HG03066 (cell line): ENCODE measurements around the gene SYS1.

ENCODE experiments used
- ATAC-seq: cut with Tn5 transposase; IDR thresholded peaks from one replicate; pipeline ENCODE4 v1.9.1; 2021; ENCODE audit warnings: low read depth; ENCODE audit not compliant: unreplicated experiment

The SYS1 gene

DNA sequence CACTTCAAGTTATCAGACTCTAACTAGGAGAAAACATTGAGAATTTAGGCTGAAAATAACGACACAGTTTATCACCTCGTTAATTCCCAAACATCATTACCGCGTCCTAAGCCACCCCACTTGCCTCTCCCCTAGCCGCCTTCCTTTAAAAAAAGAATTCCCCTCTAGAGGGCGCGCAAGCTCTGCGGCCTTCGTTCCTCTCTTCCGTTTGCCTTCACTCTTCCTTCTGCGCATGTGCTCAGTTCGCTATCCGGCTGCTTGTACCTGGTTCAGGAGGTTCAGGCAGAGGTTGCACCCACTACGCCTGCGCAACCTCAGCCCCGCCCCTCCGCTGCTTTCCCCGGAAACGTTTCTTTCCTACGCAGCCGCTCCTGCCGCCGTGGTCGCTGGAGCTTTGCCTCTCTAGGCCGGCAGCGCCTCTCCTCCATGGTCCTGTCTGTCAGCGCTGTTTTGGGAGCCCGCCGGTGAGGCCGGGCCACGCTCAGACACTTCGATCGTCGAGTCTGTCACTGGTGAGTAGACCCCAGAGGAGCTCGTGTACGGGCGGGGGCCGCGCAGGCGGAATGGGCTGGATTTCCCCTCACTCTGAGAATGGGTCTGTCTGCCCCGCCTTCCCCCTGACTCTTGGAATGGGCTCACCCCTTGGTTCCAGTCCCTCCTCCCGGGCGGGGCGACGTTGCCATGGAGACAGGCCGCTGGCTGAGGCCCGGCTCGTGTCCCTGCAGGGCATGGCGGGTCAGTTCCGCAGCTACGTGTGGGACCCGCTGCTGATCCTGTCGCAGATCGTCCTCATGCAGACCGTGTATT, at the start of gene SYS1:
Gene SYS1, plus strand, starts transcription at position 353 of the 807 bp plus-strand sequence. Its CDS starts 376 bp downstream, at position 729.
- ATAC-seq, result peak; percentile 73

DNA sequence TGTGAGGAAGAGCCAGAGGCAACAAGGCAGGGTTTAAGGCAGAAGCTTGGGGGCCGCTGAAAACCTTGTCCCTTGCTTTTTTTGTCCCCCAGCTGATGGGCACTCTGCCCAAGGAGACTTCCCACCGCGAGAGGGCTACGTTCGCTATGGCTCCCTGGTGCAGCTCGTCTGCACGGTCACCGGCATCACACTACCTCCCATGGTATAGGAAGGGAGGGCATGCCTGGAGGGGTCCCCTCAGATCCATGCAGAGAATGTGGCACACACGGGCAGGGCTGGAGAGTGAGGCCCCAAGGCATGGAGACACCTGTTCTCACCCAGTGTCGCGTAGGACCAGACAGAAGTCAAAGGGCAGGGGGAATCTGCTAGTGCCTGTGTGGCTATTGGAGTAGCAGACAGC, 49.0 kb upstream of the SYS1 start:
- ATAC-seq, result no peak

DNA sequence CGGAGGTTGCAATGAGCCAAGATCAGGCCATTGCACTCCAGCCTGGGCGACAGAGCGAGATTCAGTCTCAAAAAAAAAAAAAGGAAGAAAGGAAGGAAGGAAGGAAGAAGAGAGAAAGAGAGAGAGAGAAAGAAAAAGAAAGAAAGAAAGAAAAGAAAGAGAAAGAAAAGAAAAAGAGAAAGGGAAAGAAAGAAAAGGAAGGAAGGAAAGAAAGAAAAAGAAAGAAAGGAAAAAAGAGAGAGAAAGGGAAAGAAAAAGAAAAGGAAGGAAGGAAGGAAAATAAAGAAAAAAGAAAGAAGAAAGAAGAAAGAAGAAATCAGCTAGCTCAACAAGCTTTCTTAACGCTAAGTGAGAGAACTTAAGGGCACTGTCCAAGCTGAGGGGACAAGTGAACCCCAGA, 47.3 kb upstream of the SYS1 start:
- no peak for ATAC-seq

DNA sequence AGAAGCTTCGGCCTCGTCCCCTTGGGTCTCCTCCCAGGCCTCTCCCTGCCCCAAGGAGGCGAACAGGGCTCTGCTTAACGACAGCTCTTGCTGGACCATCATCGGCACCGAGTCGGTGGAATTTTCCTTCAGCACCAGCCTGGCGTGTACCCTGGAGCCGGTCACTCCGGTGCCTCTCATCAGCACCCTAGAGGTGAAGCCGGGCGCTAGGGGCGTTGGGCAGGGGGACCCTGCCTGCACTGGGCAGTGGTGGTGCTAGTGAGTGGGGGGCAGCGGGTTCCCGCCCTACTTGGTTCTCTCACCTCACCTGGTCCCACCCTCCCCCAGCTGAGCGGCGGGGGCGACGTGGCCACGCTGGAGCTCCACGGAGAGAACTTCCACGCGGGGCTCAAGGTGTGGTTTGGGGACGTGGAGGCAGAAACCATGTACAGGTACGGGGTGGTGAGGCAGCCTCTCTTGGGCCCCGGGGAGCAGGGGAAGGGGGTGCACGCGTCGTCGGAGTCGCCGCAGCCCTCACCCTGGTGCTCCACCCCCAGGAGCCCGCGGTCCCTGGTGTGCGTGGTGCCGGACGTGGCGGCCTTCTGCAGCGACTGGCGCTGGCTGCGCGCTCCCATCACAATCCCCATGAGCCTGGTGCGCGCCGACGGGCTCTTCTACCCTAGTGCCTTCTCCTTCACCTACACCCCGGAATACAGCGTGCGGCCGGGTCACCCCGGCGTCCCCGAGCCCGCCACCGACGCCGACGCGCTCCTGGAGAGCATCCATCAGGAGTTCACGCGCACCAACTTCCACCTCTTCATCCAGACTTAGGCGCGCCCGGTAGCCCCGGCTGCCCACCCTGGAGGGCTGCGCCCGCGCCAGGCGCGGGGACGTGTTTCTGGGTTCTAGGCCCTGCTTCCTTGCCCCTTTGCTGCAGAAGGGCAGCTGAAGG, 46.5 kb upstream of the SYS1 start:
- no peak for ATAC-seq

DNA sequence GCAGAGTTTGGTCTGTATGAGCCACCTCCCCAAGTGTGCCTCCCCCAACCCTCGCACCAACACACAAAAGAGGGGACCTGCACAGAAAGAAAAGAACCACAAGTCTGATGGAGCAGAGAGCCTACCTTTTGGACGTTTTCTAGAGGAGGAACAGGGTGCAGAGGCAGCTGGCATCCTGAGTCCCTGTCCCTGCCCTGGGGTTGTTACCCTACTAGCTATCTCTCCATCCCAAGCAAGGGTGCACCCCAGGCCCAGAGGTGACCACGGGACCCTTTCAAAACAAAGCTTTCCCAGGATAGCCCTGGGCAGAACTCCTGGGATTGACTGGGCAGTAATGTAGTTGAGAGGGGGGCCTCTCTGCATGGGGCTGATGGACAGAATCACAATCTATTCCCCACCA, 45.1 kb upstream of the SYS1 start:
- ATAC-seq, result no peak

DNA sequence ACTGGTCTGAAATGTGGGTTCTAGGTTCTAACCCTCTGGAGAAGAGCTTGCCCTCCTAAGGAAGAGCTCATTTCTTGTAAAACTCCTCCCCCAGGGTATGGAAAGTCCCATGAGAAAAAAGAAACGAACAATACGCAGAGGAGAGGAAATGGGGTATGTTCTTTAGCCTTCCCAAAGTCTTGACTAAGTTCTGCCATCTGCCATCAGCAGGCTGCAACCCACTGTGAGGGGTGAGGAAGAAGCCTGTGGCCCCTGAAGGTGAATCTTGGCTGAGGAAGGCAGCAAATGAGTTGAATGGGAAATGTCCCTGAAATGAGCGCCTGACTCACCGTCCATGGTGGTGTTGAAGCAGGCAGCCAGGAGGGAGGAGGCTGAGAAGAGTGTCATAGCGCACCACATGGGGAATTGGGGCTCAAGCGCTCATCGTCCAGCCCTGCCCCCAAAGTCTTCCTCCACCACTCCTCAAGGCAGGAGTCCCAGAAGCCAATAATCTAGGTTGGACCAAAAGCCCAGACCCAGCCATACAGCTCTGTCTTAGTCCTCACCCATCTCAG, 44.5 kb upstream of the SYS1 start:
- no peak for ATAC-seq

DNA sequence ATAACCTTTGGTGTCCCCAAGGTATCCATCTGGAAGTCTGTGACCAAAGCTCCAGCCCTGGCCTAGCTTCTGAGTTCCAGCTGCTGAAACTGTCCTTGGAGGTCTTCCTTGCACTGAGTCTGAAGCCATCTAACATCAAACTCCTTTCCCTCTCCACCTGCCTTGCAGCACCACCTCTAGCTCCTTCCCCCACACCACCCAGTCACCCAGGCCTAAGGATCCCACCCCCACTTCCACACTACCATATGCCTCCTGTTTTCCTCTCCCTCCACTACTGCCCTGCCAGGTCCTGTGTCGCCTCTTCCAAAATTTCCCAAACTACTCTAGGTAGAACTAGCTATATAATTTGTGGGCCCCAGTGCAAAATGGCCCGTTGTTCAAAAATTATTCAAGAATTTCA, 44.0 kb upstream of the SYS1 start:
- no peak for ATAC-seq

DNA sequence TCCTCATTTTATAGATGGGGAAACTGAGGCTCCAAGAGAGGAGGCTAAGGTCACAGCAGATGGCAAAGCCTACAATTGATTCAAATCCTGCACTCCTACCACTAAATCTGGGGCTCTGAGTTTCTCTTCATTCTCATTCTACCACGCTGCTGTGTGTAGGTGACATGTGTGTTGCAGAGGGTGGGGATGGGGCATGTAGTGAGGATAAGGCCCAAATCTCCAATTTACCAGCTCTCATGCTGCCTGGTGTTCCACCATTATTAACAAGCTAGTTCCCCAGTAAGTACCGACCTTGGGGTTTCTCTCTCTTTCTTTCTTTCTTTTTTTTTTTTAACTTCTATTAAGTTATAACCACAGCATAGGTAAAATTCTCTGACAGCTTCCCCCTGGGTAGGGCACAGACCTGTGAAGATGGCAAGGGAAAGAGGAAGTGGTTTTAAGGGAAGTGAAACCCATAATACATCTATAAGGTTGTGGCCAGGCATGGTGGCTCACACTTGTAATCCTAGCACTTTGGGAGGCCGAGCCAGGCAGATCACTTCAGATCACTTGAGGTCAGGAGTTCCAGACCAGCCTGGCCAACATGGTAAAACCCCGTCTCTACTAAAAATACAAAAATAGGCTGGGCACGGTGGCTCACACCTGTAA, 41.9 kb upstream of the SYS1 start:
- no peak for ATAC-seq

DNA sequence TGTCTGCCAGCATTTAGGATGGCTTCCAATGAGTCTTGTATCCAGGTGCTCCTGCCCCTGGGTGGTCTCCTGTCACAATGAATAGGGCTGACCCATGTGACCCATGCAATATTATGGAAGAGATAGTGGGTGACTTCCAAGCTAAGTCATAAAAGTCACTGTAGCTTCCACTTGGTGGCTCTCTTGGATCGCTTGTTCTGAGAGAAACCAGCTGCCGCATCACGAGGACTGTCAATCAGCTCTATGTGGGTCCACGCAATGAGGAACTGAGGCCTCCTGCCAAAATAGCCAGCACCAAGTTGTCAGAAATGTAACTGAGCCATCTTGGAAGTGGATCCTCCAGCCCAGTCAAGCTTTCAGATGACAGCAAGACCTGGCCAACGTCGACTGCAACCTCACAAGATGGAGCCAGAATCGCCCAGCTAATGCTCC, 40.0 kb upstream of the SYS1 start:
- ATAC-seq, result no peak

DNA sequence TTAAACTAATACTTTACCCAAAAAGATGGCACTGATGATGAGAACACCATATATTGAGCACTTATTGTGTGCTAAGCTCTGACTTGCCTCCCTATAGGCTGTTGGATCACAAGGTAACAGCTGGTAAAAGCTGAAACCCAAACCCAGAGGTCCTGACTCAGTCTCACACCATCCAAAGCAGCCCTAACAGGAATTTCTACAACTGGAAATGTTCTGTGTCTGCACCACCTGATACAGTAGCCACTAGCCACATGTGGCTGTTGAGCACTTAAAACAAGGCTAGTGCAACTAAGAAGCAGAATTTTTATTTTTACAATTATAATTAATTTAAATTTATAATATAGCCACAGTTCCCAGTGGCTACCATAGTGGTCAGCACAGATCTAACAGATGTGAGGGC, 39.2 kb upstream of the SYS1 start:
- ATAC-seq, result no peak

DNA sequence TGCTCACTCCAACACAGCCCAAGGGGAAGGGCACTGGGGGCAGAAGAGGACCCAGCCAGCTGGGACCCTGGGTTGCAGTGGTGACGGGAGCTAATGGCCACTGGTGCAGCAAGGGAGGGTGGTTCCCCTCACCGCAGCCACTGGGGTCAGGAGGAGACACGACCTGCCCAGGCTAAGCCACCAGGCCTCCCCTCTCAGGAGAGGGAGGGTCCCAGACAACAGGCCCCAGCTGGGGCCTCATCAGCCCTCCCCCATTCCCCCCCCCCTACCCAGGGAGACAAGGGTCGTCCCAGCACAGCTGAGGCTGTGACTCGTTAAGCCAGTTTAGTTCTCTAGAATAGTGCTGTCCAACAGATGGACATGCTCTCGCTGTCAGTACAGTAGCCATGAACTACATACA, 37.6 kb upstream of the SYS1 start:
- no peak for ATAC-seq

DNA sequence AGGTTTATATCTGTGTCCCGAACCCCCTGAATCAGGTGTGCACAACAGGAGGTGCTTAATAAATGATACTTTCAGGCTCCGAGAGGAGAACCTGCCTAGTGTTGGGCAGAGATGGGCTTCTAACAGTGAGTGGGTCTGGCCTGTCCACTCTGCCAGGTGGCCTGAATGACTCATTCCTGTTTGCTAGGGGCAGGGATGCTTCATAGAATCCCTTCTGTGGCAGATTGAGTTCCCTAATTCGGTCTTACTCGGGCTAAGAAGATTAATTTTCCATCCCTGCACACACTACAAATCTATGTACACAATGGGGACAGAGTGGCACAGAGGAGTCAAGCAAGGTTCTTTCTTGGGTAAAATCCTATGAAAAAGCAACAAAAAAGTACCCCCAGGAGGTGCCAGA, 34.5 kb upstream of the SYS1 start:
- ATAC-seq, result no peak

DNA sequence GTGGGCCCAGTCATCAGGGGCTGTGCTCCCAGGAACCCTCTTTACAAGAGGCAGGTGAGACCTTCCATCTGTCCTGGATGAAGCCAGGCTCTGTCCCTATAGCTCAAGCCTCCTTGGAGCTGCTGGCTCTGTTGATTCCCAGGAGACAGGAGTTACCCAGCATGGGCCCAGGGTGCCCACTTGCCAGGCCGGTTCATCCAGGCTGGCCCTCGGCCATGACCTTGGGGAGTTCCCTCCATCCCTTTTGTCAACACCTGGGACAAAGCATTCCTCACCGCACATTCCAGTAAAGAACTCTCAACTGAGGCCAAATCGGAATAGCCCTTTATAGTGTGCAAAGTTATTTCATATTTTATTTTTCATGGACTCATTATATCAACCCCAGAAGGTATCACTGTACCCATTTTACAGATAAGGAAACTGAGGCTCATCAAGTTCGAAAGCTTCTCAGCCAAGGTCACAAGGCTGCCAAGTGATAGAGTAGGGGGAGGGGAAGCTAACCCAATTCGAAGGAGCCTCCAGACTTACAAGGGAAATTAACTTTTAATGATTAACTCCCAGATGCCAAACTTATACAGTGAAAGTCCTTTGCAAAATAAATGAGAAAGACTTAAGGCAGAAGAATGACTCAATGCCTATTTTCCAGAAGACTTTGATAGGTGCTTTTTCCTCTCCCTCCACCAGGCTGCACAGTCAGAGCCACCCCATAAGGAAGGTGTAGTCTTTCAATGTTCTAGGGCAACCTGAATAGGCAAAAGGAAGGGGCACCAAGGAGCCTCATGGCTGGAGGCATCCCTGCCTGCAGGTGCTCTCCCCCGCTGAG, 33.2 kb upstream of the SYS1 start:
- ATAC-seq, result no peak

DNA sequence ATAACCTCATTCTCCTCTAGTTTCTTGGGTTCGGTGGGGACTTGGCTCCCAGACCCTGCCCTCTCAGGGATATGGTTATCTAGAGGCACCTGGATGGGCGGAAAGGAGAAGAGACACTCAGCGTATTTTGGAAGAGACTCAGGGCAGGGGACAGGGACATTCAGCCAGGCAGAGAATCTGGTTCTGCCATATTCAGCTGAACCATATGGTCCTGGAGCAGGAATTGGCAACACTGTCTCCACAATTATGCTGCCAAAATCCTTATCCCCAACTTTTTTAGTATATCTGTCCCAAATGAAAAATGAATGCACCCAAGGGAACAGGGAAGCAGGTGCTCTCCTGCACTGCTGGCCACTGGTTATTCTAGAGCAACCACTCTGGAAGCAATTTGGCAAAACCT, 32.5 kb upstream of the SYS1 start:
- no peak for ATAC-seq

DNA sequence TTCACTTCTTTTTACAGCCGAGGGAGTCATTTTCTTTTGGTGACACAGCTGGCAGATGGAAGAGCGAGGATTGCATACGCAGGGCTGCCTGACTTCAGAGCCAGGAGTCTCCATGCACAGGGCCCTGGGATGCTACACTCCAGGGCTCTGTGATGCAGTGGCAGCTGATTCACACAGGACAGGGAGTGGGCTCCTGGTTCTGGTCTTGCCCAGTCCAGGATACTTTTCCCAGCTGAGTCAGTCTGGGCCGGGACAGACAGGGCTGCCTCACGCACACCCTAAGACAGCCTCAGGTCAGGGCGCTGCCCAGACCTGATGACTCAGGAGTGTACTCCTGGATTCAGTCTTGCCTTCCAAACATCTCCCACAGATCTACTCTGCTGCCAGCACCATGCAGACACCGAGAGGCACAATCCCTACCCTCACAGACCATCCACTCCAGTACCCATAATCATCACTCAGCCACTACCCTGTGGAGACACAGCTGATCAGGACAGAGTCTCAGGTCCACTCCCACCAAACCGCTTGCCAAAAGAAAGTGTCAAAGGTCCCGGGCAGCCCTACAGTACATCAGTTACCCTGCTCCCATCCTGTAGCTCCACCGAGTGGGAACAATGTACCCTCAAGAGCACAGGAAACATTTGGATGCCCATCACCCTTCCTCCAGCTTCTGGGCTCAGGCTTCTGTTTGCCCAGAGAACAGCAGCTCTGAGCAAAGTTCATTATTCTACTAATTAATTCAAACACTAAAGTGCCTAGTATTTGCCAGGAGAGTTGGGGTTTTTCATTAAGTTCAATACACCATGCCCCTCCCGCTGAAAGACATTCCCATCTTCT, 26.2 kb upstream of the SYS1 start:
- ATAC-seq, result no peak

DNA sequence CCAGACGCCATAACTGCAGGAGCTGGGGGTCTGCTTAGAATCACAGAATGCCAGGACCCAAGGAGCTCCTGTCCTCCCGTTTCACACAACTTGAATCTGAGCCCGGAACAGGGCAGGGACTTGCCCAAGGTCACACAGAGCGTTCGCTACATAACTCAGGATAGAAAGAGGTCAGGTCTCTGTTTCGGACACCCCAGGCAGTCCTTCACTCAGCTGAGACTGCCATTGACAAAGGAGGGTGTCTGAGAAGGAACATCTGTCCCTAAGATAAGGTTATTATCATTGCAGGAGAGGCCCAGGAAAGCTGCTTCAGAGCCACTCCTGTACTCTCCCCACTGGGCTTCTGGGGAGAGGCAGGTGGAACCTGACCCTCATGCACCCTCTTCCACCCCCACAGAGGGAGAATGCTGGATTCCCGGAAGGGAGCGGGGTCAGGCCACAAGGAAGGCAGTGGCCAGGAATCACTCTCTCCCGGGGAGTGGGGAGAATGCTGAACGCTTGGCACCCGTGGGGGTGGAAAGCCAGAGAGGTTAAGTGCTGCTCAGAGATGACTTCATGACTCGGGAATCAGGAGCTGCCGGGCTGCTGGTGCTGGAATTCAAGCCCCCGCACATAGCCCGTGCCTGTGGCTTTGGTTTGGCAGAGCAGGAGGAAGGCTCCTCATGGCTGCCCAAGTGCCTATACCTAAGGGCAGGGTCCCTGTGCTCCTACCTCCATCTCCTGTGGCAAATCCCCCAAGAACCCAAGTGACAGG, 25.4 kb upstream of the SYS1 start:
- no peak for ATAC-seq

DNA sequence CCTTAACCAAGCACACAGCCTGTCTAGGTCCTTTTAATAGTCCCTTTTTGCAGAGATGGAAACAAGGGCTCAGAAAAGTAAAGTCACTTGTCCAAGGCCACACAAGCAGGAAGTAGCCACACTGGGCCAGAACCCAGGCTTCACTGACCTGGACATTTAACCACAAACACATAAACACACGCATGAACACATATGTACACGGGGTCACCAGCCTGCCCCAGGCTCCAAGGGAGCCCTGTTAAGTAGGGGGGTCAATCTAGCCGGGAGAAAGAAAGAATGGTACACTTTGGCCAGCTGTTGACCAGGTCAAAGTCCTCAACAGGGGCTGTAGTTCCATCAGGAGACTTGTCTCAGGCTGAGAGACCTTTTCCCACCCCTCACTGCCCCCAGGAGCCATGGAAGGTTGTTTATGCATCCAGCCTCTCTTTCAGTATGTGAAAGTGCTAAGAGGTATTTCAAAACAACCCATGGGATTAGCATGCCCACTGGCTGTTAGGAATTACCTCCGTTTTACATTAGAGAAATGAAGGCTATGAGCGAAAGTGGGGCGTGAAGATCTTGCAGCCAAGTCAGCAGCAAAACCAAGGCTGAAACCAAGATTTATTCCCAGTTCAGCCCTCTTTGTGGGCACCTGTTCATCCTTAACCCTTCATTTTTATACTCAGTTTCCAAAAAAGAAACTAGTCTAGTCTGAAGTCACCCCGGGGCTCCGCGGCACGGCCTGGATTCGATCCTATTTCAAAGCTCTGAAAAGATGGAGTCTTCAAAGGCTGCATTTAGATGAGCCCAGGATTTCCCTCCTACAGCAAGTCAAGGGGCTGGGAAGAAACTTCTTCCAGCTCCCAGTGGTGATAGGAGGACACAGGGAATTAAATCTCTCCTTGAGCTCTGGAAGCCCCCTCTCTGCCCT, 24.6 kb upstream of the SYS1 start:
- no peak for ATAC-seq
